ENCODE data around the gene TMEM140. TPM values are rescaled to one million over a fixed set of nuclear protein-coding genes. Genes with fewer than 3 reads are reported as not detected.
"Not testable (repeated sequence)": the region's sequence is repeated elsewhere in the genome, so short reads cannot be mapped to it uniquely, and the experiment has no call there.

The TMEM140 gene
- total RNA-seq, 3 donors from 2014 or later: 4.2 to 6.6 (median 6.4) TPM

GRCh38 chr7:135173916-135174315 lies 26.0 kb downstream of the TMEM140 start:
- H3K4me1 Mint-ChIP-seq (ENCODE audit: low read depth): peaks cover 24% of the 10 kb centered on the region
- not testable (repeated sequence) for ATAC-seq; H3K9me3 Mint-ChIP-seq; H3K4me3 Mint-ChIP-seq; H3K27me3 Mint-ChIP-seq (ENCODE audit: low read depth); DNase-seq
- peaks cover 10% of the 10 kb centered on the region for H3K36me3 Mint-ChIP-seq (ENCODE audit: insufficient read depth)

GRCh38 chr7:135174941-135175340 lies 27.1 kb downstream of the TMEM140 start:
- H3K36me3 Mint-ChIP-seq (ENCODE audit: insufficient read depth): peaks cover 11% of the 10 kb centered on the region
- H3K9me3 Mint-ChIP-seq: peaks cover 3% of the 10 kb centered on the region
- DNase-seq (no peak), ATAC-seq (no peak)
- peaks cover 14% of the 10 kb centered on the region for H3K4me1 Mint-ChIP-seq (ENCODE audit: low read depth)
- H3K27me3 Mint-ChIP-seq (ENCODE audit: low read depth): no peaks in the 10 kb centered on the region
- H3K4me3 Mint-ChIP-seq: no peak overlapping the region

GRCh38 chr7:135175931-135176330 lies 28.1 kb downstream of the TMEM140 start:
- Mint-ChIP-seq H3K36me3 (ENCODE audit: insufficient read depth) (peaks cover 14% of the 10 kb centered on the region), H3K4me3 (no peak overlapping the region), H3K9me3 (peaks cover 5% of the 10 kb centered on the region), H3K27me3 (ENCODE audit: low read depth) (no peaks in the 10 kb centered on the region), H3K4me1 (ENCODE audit: low read depth) (peaks cover 12% of the 10 kb centered on the region)
- DNase-seq (no peak), ATAC-seq (no peak)

- Mint-ChIP-seq H3K36me3 (ENCODE audit: insufficient read depth) (peaks cover 24% of the 10 kb centered on the region), H3K4me3 (no peak overlapping the region), H3K4me1 (ENCODE audit: low read depth) (peaks cover 2% of the 10 kb centered on the region), H3K27me3 (ENCODE audit: low read depth) (no peaks in the 10 kb centered on the region), H3K9me3 (peaks cover 13% of the 10 kb centered on the region)
- no peak for DNase-seq
- ATAC-seq: no peak
Observed at GRCh38 chr7:135177028-135177696, 29.3 kb downstream of the TMEM140 start.

- peaks cover 19% of the 10 kb centered on the region for H3K9me3 Mint-ChIP-seq
- DNase-seq (no peak), ATAC-seq (no peak)
- no peaks in the 10 kb centered on the region for H3K4me1 Mint-ChIP-seq (ENCODE audit: low read depth)
- H3K4me3 Mint-ChIP-seq: no peak overlapping the region
- no peaks in the 10 kb centered on the region for H3K27me3 Mint-ChIP-seq (ENCODE audit: low read depth)
- H3K36me3 Mint-ChIP-seq (ENCODE audit: insufficient read depth): peaks cover 35% of the 10 kb centered on the region
Observed at GRCh38 chr7:135178364-135178763, 30.5 kb downstream of the TMEM140 start.

GRCh38 chr7:135179321-135179925 lies 31.6 kb downstream of the TMEM140 start:
- no peaks in the 10 kb centered on the region for H3K4me1 Mint-ChIP-seq (ENCODE audit: low read depth)

GRCh38 chr7:135180122-135180521 lies 32.2 kb downstream of the TMEM140 start:
- Mint-ChIP-seq H3K4me3 (no peak overlapping the region), H3K4me1 (ENCODE audit: low read depth) (no peaks in the 10 kb centered on the region), H3K27me3 (ENCODE audit: low read depth) (no peaks in the 10 kb centered on the region), H3K36me3 (ENCODE audit: insufficient read depth) (peaks cover 47% of the 10 kb centered on the region), H3K9me3 (peaks cover 28% of the 10 kb centered on the region)
- ATAC-seq (no peak), DNase-seq (no peak)

More at GRCh38 chr7:135179321-135179925, 31.6 kb downstream of the TMEM140 start:
- Mint-ChIP-seq H3K27me3 (ENCODE audit: low read depth) (no peaks in the 10 kb centered on the region), H3K9me3 (peaks cover 28% of the 10 kb centered on the region), H3K36me3 (ENCODE audit: insufficient read depth) (peaks cover 45% of the 10 kb centered on the region), H3K4me3 (no peak overlapping the region)
- DNase-seq: no peak
- ATAC-seq: no peak

GRCh38 chr7:135181261-135181928 lies 33.5 kb downstream of the TMEM140 start:
- ATAC-seq (no peak), DNase-seq (no peak)
- Mint-ChIP-seq H3K9me3 (peaks cover 28% of the 10 kb centered on the region), H3K36me3 (ENCODE audit: insufficient read depth) (peaks cover 52% of the 10 kb centered on the region), H3K27me3 (ENCODE audit: low read depth) (no peaks in the 10 kb centered on the region), H3K4me1 (ENCODE audit: low read depth) (no peaks in the 10 kb centered on the region), H3K4me3 (no peak overlapping the region)

DNA sequence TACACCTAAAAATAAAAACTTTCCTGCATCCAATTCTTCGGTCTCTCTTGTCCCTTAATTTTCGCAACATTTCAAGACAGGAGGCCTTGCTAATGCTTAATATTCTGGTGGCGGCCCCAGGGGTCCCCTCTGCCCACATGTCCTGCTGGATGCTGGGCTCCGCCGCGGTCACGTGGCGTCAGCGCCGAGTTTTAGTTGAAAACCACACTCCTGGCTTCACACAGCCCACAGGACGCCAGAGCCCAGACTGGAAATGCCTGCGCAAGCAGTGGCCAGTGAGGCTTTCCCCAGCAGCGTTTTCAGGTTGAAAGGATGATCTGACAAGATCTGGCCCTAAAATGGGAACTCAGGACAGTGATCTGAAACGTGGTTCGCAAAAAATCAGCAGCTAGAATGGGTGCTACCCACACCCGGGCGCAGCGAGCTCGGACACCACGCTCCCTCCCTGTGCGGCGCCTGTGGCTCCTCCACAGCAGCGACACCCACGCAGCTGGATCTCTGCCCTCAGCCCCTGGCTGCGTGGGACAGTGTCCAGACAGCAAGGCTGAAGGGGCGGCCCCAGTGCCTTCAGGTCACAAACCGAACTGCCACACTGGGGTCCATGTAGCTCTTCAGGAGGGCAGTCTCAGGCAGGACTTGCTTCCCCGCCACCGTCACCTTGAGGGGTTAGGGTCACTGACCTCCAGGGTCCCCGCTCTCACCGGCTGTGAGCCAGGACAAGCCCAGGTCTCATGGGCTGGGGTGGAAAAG lies 34.2 kb downstream of the TMEM140 start:
- ATAC-seq (no peak), DNase-seq (no peak)
- no peaks in the 10 kb centered on the region for H3K27me3 Mint-ChIP-seq (ENCODE audit: low read depth)
- no peak overlapping the region for H3K4me3 Mint-ChIP-seq
- peaks cover 55% of the 10 kb centered on the region for H3K36me3 Mint-ChIP-seq (ENCODE audit: insufficient read depth)
- H3K4me1 Mint-ChIP-seq (ENCODE audit: low read depth): no peaks in the 10 kb centered on the region
- H3K9me3 Mint-ChIP-seq: peaks cover 28% of the 10 kb centered on the region

DNA sequence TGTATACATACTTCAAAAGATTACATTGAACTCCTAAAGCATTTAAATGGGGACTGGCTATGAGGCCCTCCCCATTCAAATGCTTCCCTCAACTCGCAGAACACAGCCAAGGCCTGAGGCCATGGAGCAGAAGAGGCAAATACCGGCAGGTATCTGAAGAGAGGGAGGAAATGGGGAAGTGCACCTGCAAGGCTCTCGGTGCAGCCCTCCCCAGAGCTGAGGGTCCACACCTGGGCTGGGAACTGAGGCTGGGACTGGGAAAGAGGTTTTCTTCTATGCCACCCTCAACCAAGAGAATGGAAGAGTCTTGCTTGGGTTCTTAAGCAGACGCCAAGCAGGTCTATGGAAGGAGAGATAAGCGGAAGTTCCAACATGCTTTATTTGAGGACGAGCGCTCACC lies 35.6 kb downstream of the TMEM140 start:
- no peak for DNase-seq
- ATAC-seq: no peak
- no peaks in the 10 kb centered on the region for H3K4me1 Mint-ChIP-seq (ENCODE audit: low read depth)
- no peaks in the 10 kb centered on the region for H3K27me3 Mint-ChIP-seq (ENCODE audit: low read depth)
- H3K4me3 Mint-ChIP-seq: no peak overlapping the region
- peaks cover 65% of the 10 kb centered on the region for H3K36me3 Mint-ChIP-seq (ENCODE audit: insufficient read depth)
- peaks cover 28% of the 10 kb centered on the region for H3K9me3 Mint-ChIP-seq

DNA sequence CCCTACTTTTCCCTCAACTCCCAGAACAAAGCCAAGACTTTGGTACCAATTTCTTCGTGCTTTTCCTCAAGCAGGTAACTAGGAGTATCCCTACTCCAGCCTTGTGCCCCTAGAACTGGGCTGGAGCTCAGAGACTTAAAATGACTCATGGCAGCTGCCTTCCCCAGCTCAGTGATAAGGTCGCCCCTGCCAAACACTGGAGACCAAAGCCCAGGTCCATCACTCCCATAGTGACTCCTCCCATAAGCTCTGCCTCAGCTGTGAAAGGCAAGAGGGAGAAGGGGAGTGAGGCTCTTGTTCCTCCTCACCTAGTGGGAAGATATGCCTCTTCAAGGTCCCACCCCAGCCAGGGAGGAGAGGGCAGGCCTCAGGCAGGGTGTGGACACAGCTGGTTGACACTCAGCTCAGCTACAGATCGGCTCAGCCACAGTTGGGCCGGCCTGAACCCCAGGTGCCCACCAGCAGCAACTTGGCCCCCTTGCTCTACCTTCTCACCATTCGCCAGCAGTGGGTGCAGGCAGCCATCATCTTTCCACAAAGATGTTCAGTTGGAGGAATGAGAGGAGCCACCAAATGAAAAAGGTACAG lies 36.5 kb downstream of the TMEM140 start:
- H3K36me3 Mint-ChIP-seq (ENCODE audit: insufficient read depth): peaks cover 67% of the 10 kb centered on the region
- peaks cover 25% of the 10 kb centered on the region for H3K9me3 Mint-ChIP-seq
- ATAC-seq: no peak
- no peak for DNase-seq
- peak overlapping the region; percentile 33 for H3K4me3 Mint-ChIP-seq
- H3K27me3 Mint-ChIP-seq (ENCODE audit: low read depth): no peaks in the 10 kb centered on the region
- no peaks in the 10 kb centered on the region for H3K4me1 Mint-ChIP-seq (ENCODE audit: low read depth)

GRCh38 chr7:135185471-135186260 lies 37.8 kb downstream of the TMEM140 start:
- H3K4me3 Mint-ChIP-seq: no peak overlapping the region
- ATAC-seq (no peak), DNase-seq (no peak)
- H3K4me1 Mint-ChIP-seq (ENCODE audit: low read depth): no peaks in the 10 kb centered on the region
- H3K27me3 Mint-ChIP-seq (ENCODE audit: low read depth): no peaks in the 10 kb centered on the region
- peaks cover 71% of the 10 kb centered on the region for H3K36me3 Mint-ChIP-seq (ENCODE audit: insufficient read depth)
- H3K9me3 Mint-ChIP-seq: peaks cover 25% of the 10 kb centered on the region

DNA sequence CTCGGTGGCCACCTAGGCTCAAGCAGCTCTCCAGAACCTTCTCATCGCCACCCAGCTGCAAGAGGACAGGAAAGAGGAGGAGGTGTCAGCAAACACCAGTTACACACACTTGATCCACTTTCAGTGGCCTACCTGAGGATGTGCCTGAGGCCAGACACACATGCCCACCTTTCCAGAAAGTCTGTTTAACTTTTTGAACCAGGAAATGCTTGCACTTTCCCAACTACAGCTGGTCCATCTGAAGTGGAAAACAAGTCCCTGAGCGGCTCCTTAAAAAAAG lies 38.3 kb downstream of the TMEM140 start:
- Mint-ChIP-seq H3K9me3 (peaks cover 21% of the 10 kb centered on the region), H3K36me3 (ENCODE audit: insufficient read depth) (peaks cover 73% of the 10 kb centered on the region), H3K4me1 (ENCODE audit: low read depth) (no peaks in the 10 kb centered on the region), H3K27me3 (ENCODE audit: low read depth) (no peaks in the 10 kb centered on the region), H3K4me3 (no peak overlapping the region)
- no peak for ATAC-seq
- DNase-seq: no peak
